Stimulated activated CD8-positive, alpha-beta memory T cell treated with anti-CD3 and anti-CD28 coated beads, Interleukin-15, amount 100 ng/mL, for 1 hour (primary cell): ENCODE results near the gene NEK6.

Experiments
- DNase-seq: peaks from one replicate; pipeline ENCODE4 v3.0.0-alpha.2; 2020; ENCODE audit warnings: low read depth

Gene NEK6

DNA sequence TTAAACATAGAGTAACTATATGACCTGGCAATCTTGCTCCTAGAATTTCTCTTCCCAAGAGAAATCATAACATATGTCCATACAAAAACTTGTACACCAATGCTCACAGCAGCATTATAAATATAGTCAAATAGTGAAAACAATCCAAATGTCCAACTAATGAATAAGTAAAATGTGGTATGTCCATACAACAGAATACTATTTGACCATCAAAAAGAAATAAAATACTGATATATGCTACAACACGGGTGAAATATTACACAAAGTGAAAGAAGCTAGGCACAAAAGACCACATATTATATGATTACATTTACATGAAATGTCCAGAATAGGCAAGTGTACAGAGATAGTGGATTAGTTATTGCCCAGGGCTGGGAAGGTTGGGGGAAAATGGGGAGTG is 116.1 kb downstream of the NEK6 start:
- no peak for DNase-seq

DNA sequence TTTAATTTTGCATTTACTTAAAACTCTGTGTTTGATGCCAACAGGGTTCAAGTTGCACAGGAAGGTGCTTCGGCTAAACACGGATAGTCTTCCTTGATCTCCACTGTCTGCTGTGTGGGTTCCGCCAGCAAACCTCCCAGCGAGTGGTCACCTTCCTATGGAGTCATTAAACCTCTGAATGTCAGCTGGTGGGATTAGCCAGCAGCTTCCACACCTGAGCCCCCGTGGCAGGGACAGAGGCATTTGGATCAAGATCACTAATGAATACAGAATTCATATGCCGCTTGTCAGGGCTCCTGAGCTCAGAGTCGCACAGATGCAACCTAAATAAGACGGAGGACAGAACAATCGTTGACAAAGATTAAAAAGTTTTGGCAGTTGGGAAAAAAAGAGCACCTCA is 118.0 kb downstream of the NEK6 start:
- DNase-seq, result no peak

DNA sequence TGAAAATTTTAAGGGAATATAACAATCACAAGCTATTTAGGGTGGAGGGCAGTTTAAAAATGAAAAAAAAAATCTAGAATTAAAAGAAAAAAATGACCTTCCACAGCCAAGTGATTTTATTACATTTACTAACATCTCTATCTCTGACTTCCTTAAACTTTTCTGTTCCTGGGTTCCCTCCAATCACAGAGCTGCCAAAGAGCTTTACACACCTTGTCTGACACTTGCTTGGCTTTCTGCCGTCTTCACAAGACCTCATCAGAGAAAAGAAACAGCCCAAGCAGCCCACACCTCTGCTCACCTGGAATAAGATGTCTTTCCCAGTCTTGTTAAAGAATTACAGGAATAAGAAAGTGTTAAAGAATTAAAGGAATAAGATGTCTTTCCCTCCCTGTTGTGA is 118.6 kb downstream of the NEK6 start:
- DNase-seq, result no peak

DNA sequence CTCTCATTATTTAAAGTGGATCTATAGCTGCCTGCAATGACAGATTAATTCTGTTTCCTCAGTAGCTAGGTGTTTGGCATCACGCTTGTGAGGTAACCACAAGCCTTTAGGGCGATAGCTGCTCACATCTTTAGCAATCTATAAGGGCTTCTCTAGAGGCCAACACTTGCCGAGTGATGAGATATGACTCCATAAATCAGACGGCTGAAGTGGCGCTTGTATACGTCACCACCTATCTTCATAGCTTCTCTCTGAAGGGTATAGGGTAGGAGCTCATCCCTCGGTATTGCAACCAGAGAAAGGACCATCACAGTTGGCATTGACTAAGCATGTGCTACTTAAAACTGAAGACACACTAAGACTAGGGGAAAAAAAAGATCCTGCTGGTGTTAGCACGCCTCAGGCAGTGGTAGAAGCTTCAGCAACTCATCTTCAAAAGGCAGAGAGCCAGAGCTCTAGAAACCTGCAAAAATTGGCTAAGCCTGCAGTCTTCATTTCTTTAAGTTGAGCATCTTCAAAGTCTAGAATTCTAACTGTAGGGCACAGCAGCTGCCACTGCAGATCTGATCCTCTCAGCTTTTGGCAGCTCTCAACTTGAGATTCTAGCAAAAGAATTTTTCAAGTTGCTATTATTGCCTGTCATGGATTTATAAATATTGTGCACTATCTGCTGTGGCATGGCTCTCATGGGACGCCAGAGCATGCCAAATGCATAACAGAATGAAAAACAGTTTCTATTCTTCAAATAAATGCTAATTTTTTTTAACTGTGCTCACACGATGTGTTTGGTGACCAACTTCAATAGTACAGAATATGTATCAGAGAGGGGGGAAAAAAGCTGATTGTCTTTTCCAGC is 120.0 kb downstream of the NEK6 start:
- DNase-seq, result no peak

DNA sequence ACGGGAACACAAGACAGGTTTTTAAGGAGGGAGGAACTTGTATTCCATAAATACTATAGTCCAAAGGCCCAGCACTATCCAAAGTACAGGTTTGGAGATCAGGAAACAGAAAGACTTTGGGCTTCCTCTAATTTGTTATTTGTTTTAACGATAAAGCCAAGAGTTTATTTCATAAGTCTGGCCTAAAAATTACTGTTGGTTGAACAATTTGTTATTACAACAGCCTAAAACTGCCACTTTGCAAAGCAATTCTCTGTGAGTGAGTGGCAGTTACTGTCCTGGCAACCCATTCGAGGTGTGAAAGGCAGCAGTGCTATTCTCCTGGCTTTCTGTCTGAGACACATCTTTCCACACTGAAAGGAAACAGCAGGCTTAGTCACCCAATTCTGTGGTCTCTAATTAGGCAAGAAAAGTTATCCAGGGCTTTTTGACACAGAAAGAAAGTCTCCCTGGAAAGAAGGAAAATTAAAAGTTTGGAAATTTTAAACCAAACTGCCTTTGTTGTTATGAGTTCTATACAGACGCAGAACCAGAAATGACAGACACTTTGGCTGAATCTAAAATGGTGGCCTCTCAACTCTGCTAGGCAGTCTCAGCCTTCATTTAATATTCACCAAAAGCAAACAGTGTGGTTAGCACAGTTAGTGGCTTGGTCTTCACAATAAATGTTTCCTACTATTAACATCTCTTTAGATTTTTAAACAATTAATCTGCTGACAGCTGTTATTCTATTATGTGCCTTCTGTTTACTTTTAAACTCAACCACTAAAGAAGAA is 123.6 kb downstream of the NEK6 start:
- no peak for DNase-seq

DNA sequence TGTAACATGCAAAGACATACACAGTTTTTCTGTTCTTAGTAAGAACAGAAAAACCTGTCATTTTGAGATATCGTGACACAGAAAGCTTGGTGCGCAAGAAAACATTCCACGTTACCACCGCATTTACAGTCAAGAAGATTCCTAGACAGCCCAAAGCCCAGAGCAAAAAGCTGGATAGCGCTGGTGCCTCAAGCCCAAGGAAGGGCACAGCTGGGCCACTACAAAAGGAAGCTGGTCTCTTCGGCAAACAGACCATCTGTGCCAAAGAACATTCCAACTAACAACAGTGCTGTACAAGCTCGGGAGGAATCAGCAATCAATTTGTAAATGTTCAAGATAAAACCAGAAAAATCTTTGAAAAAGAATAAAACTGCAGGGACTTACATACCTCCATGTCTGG is 126.5 kb downstream of the NEK6 start:
- DNase-seq, result no peak

DNA sequence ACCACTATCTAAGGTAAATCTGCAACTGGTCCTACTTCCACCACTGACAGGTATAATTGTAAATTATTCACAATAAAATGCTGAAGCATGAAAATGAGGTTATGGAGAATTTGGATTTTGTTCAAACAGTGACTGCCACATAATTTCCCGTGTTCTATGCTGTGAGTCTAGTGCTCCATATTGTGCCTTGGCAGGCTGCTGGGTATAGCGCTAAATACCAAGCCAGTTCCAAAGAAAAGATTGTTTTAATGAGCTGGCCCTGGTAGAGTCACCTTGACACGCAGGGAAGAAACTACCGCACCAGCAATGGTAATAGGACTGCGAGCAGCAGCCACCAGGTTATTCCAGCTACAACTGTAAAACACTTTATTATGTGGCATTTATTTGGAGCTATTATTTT is 127.1 kb downstream of the NEK6 start:
- no peak for DNase-seq

DNA sequence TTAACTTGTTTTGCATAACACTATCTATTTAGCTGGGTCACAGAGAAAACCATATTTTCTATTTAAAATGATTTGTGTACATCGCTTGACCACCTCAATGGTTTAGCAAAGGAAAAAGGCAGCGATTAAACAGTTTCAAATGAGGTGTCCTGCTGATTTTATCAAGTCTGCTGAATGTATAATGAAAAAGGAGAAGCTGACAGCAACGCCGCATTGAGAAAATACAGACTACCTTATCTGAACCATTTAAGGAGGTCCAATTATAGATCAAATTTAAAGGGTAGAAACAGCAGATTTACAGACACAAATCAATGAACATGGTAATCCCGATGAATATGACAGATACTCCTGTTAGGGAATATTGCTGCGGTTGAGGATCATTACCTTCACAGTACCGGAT is 127.9 kb downstream of the NEK6 start:
- DNase-seq, result no peak

DNA sequence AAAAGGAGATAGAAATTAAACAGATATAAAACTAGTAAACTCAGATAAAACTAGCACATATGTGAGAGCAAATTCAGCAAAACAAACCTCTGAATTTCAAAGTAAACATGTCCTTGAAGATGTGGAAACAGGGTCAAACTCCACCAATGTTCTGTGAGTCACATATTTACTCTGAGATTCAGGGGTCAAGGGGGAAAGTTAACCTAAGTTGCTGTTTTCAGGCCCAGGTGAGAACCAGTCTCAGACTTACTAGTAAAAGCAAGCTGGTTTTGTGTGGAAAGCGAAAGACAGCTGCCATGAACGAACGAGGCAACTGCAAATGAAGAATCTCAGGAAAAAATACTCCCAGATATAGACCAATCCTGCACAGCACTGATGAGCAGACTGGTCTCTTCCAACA is 128.5 kb downstream of the NEK6 start:
- DNase-seq, result no peak

DNA sequence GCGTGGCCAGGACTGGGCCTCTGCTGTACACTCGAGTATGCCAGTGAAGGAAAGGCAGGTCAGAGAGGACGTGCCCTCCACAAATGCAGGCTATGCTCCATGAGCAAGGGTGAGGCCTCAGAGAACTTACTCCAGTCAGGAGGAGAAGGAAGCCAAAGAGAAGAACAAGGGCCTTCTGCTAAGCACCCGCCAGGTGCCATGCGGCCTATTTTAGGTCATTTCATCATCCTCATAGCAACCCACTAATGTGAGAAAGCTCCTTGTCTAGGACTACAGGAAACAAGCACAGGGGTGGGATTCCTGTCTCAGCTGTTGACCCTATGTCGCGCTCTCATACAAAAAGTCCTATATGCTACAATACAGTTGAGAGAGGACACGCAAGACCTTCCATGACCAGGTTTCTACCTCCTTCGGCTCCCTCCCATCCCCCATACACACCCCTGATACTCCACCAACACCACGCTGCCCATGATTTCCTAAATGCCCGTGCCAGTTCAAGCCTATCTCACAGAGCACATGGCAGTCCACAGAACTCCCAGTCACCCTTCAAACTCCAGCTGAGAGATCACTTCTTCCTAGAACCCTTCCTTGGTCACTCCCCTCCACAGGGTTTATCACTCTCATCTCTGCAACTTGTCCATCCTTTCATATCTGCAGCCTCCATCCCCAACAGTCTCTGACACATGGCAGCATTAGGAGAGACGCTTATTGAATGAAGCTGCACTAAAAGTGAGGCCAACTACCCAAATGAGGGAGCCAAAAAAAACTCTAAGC is 130.7 kb downstream of the NEK6 start:
- no peak for DNase-seq

DNA sequence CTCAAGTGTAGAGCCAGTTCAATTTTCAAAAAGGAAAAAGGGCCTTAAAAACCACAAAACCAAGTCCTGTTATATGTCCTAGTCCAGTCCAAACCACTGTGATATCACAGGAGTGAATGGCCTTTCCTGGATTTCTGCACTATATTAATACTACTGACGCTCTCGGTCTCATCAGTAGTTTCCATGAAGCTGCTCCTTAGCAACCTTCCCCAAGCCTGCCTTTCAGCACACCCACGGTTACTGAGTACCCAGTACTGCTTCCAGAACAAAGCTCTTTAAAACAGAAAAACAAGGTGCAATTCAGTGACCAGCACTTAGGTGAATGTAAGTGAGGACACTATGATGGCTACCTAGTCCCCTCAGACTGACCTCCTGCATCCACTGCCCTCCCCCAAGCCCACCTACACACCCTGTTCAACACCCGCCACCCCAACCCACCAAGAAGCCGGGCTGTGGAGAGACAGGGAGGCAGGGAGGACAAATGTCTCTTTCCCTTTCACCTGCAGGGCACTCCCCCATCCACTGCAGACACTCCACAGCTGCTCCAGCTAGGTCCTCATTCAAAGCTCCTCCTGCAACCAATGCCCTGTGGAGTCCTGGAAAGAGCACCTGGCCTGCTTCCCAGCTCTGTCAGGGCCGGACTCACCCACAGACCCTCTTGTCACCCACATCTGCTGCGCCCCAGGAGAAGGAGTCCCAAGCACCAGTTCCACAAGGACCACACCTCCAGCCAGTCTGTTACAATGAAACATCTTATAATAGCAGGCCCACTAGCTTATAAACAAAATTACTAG is 131.6 kb downstream of the NEK6 start:
- no peak for DNase-seq

DNA sequence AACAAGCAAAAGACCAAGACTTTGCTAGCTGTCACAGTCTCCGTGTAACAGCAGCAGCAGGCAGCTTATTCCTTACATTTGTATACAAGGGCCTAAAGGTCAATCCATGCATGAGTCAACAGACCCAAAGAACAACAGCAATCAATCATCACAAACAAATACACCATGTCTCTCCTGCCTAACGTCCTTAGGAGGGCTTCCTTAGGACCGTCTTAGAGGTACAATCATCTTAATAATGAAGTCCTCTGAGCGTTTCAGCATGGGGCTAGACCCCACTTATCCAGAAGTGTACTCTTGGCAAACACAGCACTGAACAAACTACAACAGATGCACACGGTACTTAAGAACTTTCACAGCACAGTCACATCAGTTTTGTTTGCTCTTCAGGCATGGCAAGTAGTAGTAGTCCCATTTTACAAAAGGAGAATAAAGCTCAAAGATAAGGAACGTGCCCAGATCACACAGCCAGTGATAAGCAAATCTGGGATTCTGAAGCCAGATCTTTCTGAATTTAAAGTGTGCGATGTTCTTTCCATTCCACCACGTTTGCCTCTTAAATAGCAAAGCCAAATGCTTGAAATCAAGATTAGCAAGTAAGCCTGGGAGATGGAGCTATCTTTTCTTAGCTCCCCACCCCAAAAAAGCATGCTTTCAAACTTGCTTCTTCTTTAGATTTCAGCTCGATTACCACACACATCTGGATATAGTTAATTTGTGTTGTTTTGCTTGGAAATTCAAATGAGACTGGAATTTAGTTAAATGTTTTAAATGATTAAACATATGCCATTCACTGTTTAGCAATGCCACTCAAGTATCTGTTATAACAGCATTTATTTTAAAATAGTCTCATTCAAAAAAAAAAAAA is 133.3 kb downstream of the NEK6 start:
- no peak for DNase-seq

DNA sequence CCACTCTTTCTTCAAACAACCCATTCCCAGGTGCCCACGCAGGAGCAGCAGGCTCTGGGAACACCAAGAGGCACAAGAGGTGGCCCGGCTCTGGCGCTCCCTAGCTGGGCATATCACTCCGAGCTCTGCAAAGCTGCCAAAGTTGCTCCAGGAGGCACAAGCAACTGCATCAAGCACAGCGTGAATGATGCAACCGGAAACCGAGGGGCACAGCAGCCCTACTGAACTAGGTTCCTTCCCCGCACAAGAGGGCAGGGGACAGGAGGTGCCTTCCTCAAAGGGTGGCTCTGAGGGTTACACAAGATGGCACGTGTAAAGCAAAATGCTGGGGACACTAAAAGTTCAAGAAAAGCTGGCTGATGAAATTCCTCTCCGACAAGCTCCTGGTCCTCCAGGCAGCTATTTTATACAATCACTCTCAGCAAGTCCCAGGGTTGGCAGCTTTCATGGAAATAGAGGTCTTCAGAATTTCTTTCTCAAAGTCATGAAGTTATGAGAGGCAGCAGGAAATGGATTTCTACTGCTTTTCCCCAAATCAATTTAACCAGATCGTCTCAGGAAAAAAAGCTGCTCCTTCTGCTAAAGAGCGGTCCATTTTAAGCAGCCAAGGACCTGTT is 134.6 kb downstream of the NEK6 start:
- no peak for DNase-seq

DNA sequence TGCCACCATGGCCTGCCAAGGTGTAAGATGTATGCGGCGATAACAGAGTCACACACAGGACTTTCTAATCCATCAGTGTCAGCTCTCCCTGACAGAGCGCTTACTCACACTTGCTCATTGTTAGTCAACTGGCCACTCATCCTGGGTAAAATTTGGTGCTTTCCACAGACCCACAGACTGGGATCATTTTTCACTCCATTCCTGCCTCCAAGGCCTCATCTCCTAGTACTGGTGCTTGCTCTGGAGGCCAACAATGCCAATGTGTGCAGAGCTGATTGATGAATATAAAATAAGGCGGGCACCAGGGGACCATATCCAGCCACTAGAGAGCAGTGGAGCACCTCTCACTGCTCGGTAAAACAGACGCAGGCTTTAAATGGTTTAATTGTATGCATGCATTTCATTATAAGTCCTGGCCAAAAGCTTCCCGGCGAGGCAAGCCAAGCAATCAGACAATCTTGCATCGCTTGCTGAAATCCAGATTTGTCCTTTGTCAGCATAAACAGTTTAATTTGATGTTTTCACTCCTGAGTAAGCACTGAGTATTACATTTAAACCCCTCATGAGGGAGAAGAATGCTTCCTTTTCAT is 135.2 kb downstream of the NEK6 start:
- DNase-seq, result no peak

DNA sequence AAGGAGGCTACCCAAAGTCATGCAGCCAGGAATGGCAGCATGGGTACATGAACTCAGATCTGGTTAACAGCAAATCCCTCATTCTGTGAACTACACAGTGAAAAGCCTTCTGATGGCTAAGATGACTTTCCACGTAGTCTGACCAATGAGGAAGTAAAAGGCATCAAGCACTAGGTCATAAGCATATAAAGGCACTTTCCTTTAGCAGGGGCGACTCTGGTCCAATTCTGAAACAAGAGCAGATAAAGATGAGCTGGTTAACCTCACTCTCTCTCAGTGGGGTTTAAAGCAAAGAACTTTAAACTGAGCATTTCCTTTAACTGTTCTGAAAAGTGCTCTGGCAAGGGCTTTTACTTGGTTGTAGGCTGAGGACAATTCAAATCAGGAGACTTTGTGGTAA is 136.4 kb downstream of the NEK6 start:
- DNase-seq, result no peak

DNA sequence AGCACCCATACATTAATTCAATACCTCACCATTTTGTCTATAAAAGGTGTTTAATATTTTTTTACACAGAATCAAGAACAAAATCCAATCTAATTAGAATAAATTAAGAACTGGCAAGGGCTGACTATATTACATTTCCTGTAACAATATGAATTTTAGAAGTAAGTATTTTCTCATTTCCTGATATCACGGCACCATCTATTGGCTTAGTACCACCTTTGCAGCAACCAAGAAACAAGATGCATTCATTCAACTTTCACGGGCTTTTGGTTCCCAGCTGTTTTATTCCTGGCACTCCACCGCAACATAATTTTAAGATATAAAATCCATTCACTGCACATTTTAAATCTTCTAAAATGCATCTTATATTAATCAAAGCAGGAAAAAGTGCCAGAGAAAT is 136.8 kb downstream of the NEK6 start:
- no peak for DNase-seq

DNA sequence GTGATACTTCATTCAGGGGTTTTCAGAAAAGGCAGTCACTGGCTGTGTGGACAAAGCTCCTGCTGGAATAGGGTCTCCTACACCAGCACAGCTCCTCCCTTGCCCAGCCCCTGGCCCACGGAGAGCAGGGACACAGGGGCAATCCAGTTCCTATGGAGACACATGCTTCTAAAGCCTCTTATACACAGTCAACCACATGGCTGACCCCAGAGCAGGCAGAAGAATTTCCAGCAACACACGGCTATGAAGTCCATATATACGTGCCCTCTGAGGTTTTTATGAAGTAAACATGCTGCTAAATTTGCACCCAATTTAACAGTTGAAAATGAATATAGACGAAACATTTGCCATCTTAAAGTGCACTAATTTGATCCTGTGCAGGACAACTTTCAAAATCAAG is 138.1 kb downstream of the NEK6 start:
- DNase-seq, result no peak

DNA sequence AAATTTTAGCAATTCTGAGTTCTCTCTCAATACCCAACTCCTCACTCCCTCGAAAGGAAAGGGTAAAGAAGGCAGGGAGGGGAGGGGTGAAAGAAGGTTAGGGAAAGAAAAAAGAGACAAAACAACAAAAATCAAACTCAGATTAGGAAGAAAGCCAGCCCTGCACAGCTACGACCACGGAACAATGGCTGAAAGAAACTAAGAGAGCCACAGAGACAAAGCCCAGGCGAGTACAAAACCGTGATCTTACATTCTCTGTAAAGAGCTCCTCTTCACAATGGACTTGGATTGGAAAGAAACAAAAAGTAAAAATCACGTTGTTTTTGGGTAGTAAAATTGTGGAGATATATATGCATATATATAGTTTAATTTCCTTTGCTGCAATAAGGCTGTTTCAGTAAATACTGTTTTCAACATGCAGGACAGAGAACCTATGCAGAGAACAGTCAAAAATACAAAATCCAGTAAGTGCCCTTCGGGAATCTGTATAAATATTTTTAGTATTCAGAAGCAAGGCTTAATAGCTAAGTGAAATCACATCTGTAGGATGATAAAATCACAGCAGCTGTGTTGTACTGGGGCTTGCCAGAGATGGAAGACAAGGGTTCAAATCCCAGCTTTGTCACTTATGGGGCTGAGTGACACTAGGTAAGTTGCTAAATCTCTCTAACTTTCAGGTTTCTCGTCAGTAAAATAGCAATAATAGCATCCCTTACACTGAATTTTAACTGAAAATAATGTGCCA is 140.6 kb downstream of the NEK6 start:
- DNase-seq, result no peak

DNA sequence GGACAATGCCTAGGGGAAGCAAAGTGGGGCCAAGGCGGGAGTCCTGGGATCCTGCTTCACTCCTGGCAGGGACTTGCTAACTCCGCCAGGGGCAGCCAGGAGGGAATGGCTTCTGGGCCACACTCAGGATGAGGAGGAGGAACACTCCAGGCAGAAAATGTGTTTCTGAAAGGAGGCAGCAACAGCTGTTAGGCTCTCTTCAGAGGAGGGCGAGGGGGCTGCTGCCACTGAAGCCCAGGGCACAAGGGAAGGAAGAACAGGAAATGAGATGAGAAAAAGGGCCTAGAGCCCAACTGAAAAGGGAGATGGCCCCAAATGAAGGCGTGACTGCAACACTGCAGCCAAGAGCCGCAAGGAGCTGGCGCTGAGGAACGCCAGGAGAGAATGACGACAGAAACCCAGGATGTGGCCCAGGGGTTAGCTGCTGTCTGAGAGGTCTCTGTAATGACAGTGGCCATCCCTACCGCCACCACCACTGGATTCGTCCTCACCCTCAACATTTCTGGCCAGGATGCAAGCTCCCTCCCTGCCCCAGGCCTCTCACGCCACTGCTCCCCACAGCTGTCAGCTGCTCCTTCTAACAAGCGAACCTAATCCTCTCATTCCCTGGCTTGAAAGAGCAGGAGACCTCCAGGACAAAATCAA is 141.7 kb downstream of the NEK6 start:
- DNase-seq, result no peak
